Activated T-helper 1 cell treated with Interleukin-2 at 50 U/mL for 16 hours (primary cell): Measurements from ENCODE around the gene DEAF1.

Experiments used
- DNase-seq: peaks from one replicate; pipeline ENCODE4 v3.0.0-alpha.2; 2020; ENCODE audit warnings: low read depth

DEAF1 gene

DNA sequence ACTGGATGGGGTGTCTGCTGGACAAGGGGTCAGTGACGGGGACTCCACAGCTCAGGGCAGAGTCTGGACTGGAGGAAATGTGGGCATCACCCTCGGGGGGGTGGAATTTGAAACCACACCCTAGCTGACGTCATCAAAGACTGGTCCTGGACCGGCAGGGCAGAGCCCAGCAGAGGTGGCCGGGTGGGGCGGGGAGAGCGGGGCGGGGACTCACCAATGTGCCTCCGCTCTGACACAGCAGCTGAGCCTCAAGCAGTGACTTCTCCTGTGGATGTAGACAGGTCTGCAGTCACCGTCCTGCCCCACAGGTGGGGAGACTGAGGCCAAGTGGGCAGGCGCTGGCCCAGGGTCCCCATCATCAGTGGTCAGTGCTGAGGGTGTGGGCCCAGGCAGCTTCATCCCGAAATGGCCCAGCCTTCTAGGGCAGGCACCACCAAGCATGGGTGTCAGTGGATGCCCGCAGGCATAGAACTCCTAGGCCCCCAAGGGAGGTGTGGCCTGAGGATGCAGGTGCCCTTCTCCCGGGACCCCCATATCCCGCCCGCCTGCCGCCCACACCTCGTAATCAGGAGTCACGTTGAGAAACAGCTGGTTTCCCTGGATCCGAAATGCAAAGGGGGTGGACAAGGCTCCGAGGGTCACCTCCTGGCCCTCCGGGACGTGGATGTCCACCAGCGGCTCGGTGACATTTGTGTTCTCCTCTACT, 70.9 kb downstream of the DEAF1 start:
- no peak for DNase-seq

DNA sequence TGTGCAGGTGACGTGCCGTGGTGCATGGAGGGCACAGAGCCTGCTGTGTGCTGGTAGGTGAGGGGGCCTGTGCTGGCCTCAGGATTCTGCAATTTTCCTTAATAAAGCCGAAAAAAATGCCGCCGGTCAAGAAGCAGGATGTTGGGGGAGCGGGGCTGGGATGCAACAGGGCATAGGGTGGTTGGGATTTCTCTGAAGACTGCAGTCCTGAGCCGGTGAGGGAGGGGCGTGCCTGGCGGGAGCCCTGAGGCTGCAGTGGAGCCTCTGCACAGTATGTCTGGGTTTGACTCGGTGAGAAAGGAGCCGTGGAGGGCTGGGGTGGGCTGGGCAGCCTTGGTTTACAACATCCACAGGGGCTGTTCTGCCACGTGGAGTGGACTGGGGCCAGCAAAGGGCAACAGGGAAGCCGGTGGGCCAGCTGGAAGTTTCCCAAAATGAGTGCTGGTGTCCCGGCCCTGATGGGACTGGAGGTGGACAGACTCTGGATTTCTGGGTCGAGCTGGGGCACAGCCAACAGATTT, 71.6 kb downstream of the DEAF1 start:
- DNase-seq: no peak

DNA sequence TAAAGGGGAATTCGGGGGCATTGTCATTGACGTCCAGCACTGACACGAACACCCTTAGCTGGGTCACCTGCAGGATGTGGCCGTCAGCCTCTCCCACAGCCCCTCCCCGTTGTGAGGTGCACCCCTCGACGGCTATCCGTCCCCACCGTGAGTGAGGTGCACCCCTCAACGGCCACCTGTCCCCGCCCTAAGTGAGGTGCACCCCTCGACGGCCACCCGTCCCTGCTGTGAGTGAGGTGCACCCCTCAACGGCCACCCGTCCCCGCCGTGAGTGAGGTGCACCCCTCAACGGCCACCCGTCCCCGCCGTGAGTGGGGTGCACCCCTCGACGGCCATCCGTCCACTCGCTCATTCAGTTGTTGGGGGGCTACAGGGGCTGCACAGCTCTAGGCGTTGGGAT, 73.2 kb downstream of the DEAF1 start:
- no peak for DNase-seq

DNA sequence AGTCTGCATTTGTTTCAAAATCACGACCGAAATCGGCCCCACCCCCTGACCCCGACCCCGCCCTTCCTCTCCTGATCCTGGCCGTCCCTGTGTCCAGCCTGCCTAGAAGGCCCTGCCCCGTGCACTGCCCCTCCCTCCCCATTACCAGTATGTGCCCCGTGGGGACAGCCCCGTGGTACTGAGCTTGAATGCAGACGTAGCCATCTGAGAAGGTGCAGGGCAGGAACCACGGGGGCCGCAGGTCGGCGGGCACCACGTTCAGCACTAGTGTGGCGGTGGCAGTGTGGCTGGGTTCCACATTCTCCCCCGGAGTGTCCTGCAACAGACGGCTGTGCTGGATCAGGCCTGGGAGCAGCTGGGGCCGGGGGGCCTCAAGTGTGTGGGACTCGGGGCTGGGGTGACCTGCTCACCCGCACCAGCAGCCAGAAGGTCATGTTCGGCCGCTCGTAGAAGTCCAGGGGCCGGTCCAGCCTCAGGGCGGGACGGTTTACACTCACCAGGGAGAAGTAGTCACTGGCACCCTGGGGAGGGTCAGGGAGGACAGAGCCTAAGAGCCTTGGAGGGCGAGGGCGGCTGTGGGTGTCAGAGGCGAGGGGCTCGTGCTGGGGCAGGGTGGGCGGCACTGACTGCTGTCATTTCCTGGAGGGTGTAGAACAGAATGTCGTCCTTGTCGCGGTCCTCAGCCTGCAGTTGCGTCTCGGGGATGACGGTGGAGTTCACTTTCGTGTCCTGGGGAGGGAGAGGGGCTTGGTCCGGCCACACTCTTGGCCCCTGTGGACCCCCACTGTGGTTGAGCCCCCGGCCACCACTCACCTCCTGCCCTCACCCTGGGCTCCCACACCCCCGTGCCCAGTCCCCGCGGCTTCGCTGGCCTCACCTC, 73.8 kb downstream of the DEAF1 start:
- DNase-seq: no peak

DNA sequence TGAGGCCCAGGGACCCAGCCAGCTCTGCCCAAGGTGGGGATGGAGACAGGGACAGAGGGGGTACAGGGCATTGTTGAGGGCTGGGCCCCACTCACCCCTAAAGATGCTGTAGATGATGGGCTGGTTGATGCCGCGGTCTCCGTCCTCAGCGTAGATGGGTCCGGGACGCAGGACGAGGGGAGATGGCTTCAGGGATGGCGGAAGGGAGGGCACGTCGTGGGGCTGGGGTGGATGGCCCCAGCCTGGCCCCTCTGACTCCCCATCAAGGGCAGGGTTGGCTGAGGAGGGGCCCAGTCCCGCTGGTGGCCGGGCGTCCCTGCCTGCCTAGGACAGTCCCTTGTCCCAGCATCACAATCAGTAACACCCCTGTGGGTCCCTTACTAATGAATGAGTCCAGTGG, 74.8 kb downstream of the DEAF1 start:
- no peak for DNase-seq

DNA sequence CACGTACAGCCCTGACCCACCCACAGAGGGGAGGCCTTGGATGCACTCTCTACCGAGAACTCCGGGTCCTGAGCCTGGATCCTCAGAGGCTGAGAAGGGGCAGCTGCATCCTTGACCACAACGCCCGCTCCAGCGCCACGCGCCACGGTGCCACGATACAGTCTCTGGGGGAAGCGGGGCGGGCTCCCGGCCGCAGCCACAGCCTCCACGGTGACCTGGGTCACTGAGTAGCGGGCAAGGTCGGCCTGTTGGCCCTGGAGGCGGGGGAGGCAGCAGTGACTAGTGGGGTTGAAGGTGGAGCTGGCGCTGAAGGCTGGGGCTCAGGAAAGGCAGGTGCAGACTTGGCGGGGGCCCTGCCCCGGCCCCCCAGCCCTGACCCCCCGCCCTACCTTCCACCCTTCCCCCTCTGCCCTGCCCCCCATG, 75.4 kb downstream of the DEAF1 start:
- no peak for DNase-seq

DNA sequence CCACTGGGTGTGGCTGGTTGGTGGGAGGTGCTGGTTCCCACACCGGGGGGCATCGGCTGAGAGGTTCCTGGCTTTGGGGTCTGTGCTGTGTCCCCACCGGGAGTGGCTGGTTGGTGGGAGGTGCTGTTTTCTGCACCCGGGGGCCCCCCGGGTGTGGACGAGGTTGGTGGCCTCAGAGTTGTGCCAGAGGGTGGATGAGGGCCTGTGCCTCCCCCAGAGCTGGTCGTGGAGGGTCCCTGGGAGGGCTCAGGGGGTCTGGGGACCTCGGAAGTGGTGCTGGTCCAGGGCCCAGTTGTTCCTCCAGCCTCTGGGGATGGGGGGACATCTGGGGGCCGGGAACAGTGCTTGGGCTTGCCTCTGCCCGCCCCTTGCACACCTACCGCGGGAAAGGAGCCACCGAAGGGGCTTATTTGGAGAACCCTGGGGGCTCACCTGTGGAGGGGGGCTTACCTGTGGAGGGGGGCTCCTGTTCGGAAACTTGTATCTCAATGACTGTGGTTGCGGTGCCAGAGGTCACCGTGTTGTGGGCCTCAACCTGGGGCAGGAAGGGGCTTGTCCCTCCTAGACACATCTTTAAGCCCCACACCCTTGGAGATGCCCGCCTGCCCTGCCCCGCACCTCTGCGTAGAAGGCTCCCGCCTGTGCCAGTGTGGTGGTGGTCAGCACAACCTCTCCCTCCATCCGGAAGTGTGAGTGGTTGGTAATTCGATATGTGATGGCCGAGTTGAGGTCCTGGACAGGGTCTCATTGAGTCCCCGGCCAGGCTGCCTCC, 76.0 kb downstream of the DEAF1 start:
- DNase-seq: no peak

DNA sequence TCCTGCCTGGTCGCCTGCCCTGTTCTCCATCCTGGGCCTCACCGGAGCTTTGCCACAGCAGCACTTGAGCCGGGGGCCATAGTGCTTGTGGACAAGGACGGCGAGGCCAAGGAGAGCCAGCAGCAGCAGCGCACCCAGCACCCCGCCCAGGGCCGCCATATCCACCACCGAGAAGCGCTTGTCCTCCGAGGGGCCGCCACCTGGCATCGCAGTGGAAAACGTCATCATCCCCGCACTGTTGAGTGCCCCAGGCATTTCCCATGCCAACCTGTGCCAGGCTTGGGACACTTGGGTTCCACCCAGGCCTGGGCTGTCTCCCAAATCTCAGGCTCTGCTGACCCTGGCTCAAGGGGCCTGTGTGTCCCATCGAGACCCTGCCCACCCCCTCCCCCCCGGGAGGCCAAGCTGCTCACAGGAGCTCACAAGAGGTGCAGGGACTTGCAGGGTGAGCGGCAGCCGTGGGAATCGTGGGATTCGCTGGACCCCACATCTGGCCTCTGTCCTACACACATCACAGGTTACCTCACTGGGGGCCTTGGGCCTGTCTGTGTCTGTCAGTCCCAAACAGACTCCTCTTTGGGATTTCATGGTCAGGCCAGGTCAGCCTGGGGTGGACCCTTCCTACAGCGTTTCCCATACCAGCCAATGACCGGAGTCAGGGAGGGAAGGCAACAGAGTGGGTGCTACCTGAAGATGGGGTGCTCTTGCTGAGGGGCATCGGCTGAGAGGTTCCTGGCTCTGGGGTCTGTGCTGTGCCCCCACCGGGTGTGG, 76.9 kb downstream of the DEAF1 start:
- no peak for DNase-seq

DNA sequence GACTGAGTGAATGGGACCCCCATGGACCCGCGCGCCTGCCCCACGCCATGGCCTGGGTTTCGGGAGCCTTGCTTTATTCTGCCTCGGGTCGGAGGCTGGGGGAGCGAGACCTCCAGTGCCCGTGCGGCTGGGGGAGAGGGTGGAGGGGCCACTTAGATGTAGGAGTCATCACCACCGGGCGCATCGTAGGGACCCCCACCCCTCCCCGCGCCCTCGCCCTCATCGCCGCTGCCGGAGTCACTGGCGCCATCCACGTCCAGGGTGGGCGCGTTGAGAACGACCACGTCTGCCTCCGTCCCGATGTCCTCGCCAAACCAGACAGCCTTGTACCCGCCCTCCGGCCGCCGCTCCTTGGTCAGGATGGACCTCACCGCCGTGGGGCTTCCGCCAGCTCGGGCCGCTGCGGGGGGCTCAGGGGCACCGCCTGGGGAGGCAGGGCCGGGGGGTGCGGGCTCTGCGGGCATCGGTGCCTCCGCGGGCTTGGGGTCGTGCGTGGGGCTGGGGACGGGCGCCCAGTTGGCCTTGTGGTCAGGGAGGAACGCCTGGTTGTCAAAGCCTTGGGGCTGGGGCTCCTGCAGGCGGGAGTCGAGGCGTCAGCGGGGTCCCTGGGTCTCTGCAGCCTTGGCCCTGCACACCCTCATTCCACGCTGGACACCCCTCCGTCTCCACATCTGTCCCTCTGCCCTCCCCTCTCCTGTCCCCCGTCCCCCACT, 77.7 kb downstream of the DEAF1 start:
- no peak for DNase-seq

DNA sequence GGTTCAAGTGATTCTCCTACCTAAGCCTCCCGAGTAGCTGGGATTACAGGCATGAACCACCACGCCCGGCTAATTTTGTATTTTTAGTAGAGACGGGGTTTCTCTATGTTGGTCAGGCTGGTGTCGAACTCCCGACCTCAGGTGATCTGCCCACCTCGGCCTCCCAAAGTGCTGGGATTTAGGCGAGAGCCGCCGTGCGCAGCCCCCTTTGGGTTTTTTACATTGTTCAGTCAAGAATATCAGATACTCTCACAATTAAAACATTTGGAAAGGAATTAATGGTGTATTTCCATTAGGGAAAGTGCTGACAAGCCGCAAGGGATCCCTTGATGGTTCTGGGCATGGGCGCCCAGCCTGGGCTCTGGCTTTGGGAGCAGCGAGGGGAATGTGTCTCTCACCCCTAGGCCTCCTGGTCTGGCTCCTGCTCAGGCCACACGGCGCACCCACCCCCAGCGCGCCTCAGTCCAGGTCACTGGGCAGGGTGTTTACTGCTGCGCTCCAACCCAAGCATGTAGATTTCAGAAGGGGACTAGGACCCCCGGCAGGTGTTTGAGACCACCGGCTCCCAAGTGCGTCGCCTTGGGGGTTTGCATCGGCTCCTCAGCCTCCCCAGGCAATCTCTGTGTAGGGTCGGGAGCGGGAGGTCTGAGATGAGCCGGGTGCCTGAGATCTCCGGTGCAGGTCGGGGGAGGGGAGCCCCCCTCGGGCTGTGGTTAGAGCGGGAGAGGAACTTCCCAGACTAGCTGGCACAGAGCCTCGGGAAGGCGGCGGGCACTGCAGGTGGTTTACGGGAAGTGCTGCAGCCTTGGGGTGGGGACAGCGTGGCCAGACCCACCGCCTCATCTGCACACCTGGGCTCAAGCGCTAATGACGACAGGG, 78.5 kb downstream of the DEAF1 start:
- DNase-seq: no peak

DNA sequence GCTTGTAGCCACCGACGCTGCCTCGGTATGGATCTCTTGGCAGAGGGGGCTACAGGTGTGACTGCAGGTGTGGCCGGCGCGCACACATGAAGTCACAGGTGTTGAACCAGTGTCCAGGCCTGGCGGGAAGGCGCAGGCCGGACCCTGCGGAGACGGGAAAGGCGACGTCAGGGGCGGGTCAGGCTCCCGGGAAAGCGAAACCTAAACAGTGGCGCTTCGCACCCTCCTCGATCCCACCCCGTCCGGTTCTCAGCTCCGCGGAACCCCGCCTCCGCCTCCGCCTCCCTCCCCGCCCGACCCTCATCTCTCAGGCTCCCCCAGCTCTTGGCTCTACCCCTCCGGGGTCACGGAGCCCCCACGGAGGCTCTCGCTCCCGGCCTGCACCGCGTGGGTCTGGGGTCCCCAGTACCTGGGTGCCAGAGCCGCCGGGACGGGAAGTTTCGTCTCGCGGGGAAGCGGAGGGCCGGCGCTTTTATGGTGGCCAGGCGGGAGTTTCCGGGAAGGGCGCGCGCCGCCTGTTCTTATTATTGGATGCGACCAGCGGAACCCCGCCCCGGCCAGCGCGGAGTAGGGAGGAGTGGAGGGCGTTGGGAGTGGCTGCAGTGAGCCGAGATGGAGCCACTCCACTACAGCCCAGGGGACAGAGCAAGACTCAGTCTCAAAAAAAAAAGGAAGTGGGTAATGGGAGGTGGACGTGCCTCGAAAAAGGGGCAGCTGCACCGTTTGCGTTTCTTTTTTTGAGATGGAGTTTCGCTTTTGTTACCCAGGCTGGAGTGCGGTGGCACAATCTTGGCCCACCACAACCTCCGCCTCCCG, 79.3 kb downstream of the DEAF1 start, which contains the start of gene IRF7:
TSS of gene IRF7 (minus strand) at position 447 of the 816 bp plus-strand sequence. CDS start 586 bp downstream, outside the sequence.
- peak; percentile 78 for DNase-seq

DNA sequence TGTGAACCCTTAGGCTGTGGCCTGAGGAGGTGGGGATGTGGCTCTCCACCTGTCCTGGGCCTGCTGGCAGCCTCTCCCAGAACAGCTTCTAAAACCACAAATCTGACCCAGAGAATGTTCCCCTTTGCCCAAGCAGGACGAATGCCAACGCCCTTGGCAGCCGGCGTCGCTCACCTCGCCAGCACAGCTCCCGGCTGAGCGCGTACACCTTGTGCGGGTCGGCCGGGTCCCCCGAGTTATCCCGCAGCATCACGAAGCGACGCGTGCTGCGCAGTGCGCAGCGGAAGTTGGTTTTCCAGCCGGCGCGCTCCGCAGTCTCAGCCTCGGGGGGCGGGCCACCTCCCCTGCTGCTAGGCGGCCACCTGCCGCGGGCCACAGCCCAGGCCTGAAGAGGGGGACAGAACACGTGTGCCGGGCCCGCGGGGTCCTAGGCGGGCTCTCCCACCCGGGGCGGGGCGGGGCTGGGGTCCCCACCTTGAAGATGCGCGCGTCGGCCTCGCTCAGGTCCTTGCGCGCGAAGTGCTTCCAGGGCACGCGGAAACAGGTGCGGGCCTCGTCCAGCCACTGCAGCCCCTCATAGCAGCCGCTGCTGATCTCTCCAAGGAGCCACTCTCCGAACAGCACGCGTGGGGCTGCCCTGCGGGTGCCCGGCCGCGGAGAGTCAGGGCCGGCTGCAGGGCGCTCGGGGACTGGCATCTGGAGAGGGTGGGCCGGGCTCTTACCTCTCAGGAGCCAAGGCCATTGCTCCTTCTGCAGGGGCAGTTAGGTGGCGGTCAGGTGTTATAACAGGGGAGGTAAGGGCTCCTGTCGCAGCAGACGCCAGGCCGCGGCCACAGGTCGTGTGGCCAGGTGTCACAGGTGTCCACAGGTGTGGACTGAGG, 80.2 kb downstream of the DEAF1 start:
- no peak for DNase-seq

DNA sequence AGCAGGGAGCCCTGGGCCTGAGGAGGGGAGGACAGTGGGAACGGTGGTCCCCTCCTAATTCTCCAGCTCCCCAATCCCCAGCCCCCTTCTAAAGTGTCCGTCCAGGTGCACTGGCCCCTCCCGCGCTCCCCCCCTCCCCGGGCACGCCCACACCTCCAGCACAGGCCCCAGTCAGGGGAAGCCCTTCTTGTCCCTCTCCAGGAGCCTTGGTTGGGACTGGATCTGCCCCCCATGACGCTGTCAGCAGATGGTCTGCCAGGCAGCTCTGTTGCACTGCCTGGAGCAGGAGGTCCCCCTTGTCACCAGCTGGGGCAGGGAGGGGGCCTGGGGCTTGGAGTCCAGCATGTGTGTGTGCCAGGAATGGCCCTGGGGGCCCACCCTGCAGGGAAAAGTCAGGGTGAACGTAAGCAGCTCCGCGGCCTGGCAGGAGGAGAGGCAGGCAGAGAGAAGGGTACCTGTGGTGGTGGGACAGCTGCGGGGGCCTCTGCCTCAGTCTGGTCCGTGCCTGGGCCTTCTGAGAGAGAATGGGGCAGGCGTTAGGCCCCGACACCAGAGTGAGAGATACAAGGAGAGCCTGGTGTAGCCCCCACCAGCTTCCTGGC, 80.9 kb downstream of the DEAF1 start:
- no peak for DNase-seq

DNA sequence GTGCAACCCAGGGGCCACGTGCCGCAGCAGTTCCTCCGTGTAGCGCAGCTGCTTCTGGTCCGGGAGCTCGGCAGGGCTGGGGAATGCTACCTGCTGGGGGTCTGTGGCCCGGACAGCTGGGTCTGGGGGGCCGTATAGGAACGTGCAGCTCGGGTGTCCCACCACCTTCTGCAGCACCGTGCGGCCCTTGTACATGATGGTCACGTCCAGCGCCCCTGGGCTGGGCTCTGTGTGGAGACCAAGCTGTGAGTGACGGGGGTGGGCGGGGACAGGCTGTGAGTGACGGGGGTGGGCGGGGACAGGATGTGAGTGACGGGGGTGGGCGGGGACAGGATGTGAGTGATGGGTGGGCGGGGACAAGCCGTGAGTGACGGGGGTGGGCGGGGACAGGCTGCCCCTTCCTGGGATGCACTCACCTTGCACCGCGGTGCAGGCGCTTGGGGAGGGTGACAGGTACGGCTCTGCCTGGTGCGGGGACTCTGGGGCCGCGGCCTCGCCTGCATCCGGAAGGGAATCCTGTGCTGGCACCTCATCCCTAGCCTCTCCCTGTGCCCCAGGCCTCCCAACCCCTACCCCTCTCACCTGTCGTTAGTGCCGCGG, 81.6 kb downstream of the DEAF1 start:
- peak; percentile 71 for DNase-seq

DNA sequence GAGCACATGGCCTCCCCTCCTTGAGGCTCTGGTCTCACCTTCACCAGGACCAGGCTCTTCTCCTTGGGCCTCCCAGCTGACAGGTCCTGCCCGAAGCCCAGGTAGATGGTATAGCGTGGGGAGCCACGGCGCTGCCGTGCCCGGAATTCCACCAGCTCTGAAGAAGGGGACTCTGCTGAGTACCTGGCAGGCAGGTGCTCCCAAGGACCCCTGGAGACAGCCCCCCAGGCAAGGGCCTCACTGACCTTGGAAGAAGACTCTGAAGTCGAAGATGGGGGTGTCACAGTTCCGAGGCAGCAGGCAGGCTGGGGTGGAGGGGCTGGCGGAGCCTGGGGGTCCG, 82.1 kb downstream of the DEAF1 start:
- no peak for DNase-seq

DNA sequence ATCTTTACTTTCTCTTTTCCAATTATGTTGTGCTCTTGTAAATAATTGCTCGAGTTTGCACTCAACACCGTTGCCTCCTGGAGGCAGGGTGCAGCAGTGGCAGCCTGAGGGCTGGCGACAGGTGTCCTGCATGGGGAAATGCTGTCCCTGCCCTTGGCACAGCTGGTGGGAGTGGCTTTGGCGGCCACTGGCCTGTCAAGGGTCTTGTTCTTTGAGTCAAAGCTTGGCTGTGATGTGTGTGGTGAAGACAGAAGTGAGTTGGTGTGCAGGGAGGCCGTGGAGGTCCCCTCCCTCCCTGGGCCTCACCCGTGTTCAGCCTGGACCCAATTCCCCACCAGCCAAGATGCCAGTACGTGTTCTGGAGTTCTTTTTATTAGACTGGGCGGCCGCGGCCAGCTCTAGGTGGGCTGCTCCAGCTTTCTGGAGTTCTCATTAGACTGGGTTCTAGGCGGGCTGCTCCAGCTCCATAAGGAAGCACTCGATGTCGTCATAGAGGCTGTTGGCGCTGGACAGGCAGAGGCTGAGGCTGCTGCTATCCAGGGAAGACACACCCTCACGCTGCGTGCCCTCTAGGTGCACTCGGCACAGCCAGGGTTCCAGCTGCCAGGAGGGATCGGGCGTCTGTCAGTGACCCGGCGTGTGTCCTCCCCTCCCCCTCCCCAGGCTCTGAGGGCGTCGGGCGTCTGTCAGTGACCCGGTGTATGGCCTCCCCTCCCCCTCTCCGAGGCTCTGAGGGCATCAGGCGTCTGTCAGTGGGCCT, 82.6 kb downstream of the DEAF1 start:
- DNase-seq: no peak
